H1 (cell line): ENCODE results near the gene OR56A1. TPM values are rescaled to one million over a fixed set of nuclear protein-coding genes. Genes with fewer than 3 reads are reported as not detected.

Experiments
- CTCF ChIA-PET: fragments of 300-600 bp; sonication (Branson Sonifier 250); formaldehyde crosslinking; loops from one replicate; lab custom pipeline; 2021; ENCODE audit not compliant: partially characterized antibody; lab: Charles Lee
- POLR2A ChIA-PET: fragments of 300-600 bp; sonication (Branson Sonifier 250); formaldehyde crosslinking; loops from one replicate; lab custom pipeline; 2021; ENCODE audit warnings: inconsistent platforms; ENCODE audit not compliant: partially characterized antibody; lab: Charles Lee
- DNase-seq, 2 experiments: peaks; one replicate each; pipeline versions ENCODE4 v3.0.0 to v3.0.0-alpha.2; 2010 to 2022; ENCODE audit warnings: low spot score in 2 of 2, low read depth in 1 of 2, mixed read lengths in 1 of 2
- FAIRE-seq: peaks from 2 replicates; lab custom pipeline; 2011; peaks lifted over from hg19 to GRCh38; lab: Jason Lieb, UNC
- H2AFZ ChIP-seq: 2 replicates; pipeline ENCODE4 v1.8.1; 2012; ENCODE audit warnings: low read length, inconsistent platforms
- H2AK5ac ChIP-seq: 2 replicates; pipeline ENCODE4 v1.6.1; 2013; ENCODE audit warnings: low read depth, low read length
- H2BK120ac ChIP-seq: replicated peaks from 2 replicates; pipeline ENCODE3; 2013; ENCODE audit warnings: low read depth, low read length, inconsistent platforms
- H2BK12ac ChIP-seq: 2 replicates; pipeline ENCODE4 v1.6.1; 2013; ENCODE audit warnings: low read depth, low read length
- H2BK15ac ChIP-seq: 2 replicates; pipeline ENCODE4 v1.6.1; 2013; ENCODE audit warnings: low read length
- H2BK20ac ChIP-seq: 2 replicates; pipeline ENCODE4 v1.6.1; 2013; ENCODE audit warnings: low read length
- H2BK5ac ChIP-seq: 2 replicates; pipeline ENCODE4 v1.6.1; 2013; ENCODE audit warnings: low read depth, low read length
- H3K14ac ChIP-seq: 2 replicates; pipeline ENCODE4 v1.6.1; 2013; ENCODE audit warnings: inconsistent platforms; ENCODE audit not compliant: insufficient read length
- H3K18ac ChIP-seq: 2 replicates; pipeline ENCODE4 v1.6.1; 2013; ENCODE audit warnings: low read length; ENCODE audit errors: extremely low read depth
- H3K23ac ChIP-seq: 2 replicates; pipeline ENCODE4 v1.6.1; 2013; ENCODE audit warnings: inconsistent platforms; ENCODE audit not compliant: insufficient read length
- H3K23me2 ChIP-seq: 2 replicates; pipeline ENCODE4 v1.6.1; 2013; ENCODE audit warnings: low read depth, low read length
- H3K27ac ChIP-seq: 2 replicates; pipeline ENCODE4 v1.6.1; 2011; ENCODE audit warnings: low read depth, low read length, inconsistent platforms
- H3K27me3 ChIP-seq, 4 experiments: replicated peaks in 1 of 4; 1 replicate in 1 of 4; 2 replicates in 3 of 4; pipeline versions ENCODE4 v1.6.1 to v1.8.1; 2011 to 2013; ENCODE audit warnings: low read length in 3 of 4, mild to moderate bottlenecking in 3 of 4, inconsistent platforms in 2 of 4, mixed read lengths in 2 of 4, moderate library complexity in 1 of 4; ENCODE audit not compliant: control insufficient read depth in 3 of 4, insufficient read depth in 3 of 4; ENCODE audit errors: extremely low read depth in 1 of 4
- H3K36me3 ChIP-seq, 4 experiments: 2 replicates each; pipeline versions ENCODE4 v1.6.1 to v1.8.1; 2011 to 2013; ENCODE audit warnings: mild to moderate bottlenecking in 4 of 4, low read length in 3 of 4, moderate library complexity in 2 of 4, control low read depth in 1 of 4, inconsistent platforms in 1 of 4; ENCODE audit not compliant: insufficient read depth in 4 of 4, control insufficient read depth in 2 of 4
- H3K4ac ChIP-seq: replicated peaks from 2 replicates; pipeline ENCODE3; 2013; ENCODE audit warnings: low read length, low read depth, mixed read lengths, inconsistent platforms; ENCODE audit not compliant: insufficient read length
- H3K4me1 ChIP-seq, 4 experiments: replicated peaks in 1 of 4; 1 replicate in 1 of 4; 2 replicates in 3 of 4; pipeline versions ENCODE4 v1.6.1 to v1.8.1; 2011 to 2013; ENCODE audit warnings: low read length in 3 of 4, inconsistent platforms in 2 of 4, mixed read lengths in 1 of 4; ENCODE audit not compliant: insufficient read depth in 4 of 4, control insufficient read depth in 3 of 4
- H3K4me2 ChIP-seq, 2 experiments: 2 replicates each; pipeline versions ENCODE4 v1.6.1 to v1.8.1; 2011 to 2013; ENCODE audit warnings: low read depth in 2 of 2, low read length in 2 of 2, control low read depth in 1 of 2, inconsistent platforms in 1 of 2, mild to moderate bottlenecking in 1 of 2; ENCODE audit not compliant: insufficient read depth in 1 of 2
- H3K4me3 ChIP-seq, 4 experiments: fragments of 200-600, 300-600 bp in 1 of 4; sonication (generic), shearing (Covaris generic), sonication (Bioruptor Twin) in 1 of 4; 2 replicates each; pipeline versions ENCODE4 v1.5.1 to v1.8.1; 2011 to 2016; ENCODE audit warnings: low read length in 4 of 4, low read depth in 3 of 4, control low read depth in 2 of 4, inconsistent platforms in 2 of 4, mild to moderate bottlenecking in 2 of 4, mixed read lengths in 1 of 4, moderate library complexity in 1 of 4; ENCODE audit not compliant: insufficient read depth in 2 of 4; ENCODE audit errors: extremely low read depth in 1 of 4
- H3K56ac ChIP-seq: replicated peaks from 2 replicates; pipeline ENCODE3; 2013; ENCODE audit warnings: low read depth, mild to moderate bottlenecking, mixed read lengths, low read length, inconsistent platforms; ENCODE audit not compliant: insufficient read length
- H3K79me1 ChIP-seq: 2 replicates; pipeline ENCODE4 v1.6.1; 2013; ENCODE audit warnings: low read depth, low read length, control low read depth
- H3K79me2 ChIP-seq, 2 experiments: 2 replicates each; pipeline versions ENCODE4 v1.6.1 to v1.8.1; 2012 to 2013; ENCODE audit warnings: low read length in 2 of 2, mild to moderate bottlenecking in 2 of 2, inconsistent platforms in 1 of 2; ENCODE audit not compliant: insufficient read depth in 2 of 2, control insufficient read depth in 1 of 2
- H3K9ac ChIP-seq, 4 experiments: replicated peaks in 1 of 4; 1 replicate in 1 of 4; 2 replicates in 3 of 4; pipeline versions ENCODE4 v1.6.1 to v1.8.1; 2011 to 2013; ENCODE audit warnings: low read depth in 3 of 4, low read length in 3 of 4, control low read depth in 2 of 4, mild to moderate bottlenecking in 2 of 4, moderate library complexity in 2 of 4, inconsistent platforms in 1 of 4; ENCODE audit errors: extremely low read depth in 1 of 4
- H3K9me3 ChIP-seq, 2 experiments: 2 replicates each; pipeline versions ENCODE4 v1.6.1 to v1.8.1; 2012 to 2013; ENCODE audit warnings: mild to moderate bottlenecking in 2 of 2, moderate library complexity in 2 of 2, control low read depth in 1 of 2, inconsistent platforms in 1 of 2, low read depth in 1 of 2, low read length in 1 of 2, mixed read lengths in 1 of 2; ENCODE audit not compliant: insufficient read depth in 2 of 2
- H4K20me1 ChIP-seq, 2 experiments: replicated peaks in 1 of 2; 2 replicates each; pipeline versions ENCODE3 to v1.8.1; 2011 to 2013; ENCODE audit warnings: inconsistent platforms in 2 of 2, low read length in 2 of 2, mild to moderate bottlenecking in 1 of 2; ENCODE audit not compliant: insufficient read depth in 2 of 2, control insufficient read depth in 1 of 2
- H4K5ac ChIP-seq: 2 replicates; pipeline ENCODE4 v1.6.1; 2013; ENCODE audit warnings: low read length, low read depth, mixed read lengths, inconsistent platforms; ENCODE audit not compliant: insufficient read length
- H4K8ac ChIP-seq: 2 replicates; pipeline ENCODE4 v1.8.0; 2013; ENCODE audit warnings: mild to moderate bottlenecking, moderate library complexity, low read length, inconsistent platforms; ENCODE audit not compliant: insufficient read depth; ENCODE audit errors: extremely low read depth
- H4K91ac ChIP-seq: replicated peaks from 2 replicates; pipeline ENCODE3; 2013; ENCODE audit warnings: low read length, mixed read lengths, inconsistent platforms; ENCODE audit not compliant: insufficient read length
- BACH1 ChIP-seq: IDR thresholded peaks from 2 replicates; pipeline ENCODE4 v1.6.1; 2012; ENCODE audit warnings: low read length, improper control_type of control experiment
- GABPA ChIP-seq: IDR thresholded peaks from 2 replicates; pipeline ENCODE4 v1.6.1; 2011; ENCODE audit warnings: mild to moderate bottlenecking, low read length, moderate library complexity, borderline replicate concordance; ENCODE audit not compliant: insufficient read depth
- KDM1A ChIP-seq: fragments of 200-600, 300-600 bp; sonication (generic); IDR thresholded peaks from 2 replicates; pipeline ENCODE4 v1.7.1; 2016; ENCODE audit warnings: mild to moderate bottlenecking, low read length, borderline replicate concordance
- SRF ChIP-seq: IDR thresholded peaks from 2 replicates; pipeline ENCODE4 v1.6.1; 2011; ENCODE audit warnings: mild to moderate bottlenecking, low read depth, low read length, moderate library complexity
- ZNF274 ChIP-seq: IDR thresholded peaks from 2 replicates; pipeline ENCODE4 v1.7.0; 2012; ENCODE audit warnings: low read length, borderline replicate concordance; ENCODE audit errors: extremely low read depth
- WGBS, 2 experiments: shearing (Covaris generic) in 1 of 2; methylation state at CpG; one replicate each; pipeline versions ENCODE4 v1.1.6 to v1.1.7; 2013 to 2015; ENCODE audit warnings: low lambda C conversion rate in 2 of 2, mixed read lengths in 2 of 2, inconsistent platforms in 1 of 2, low coverage in 1 of 2, missing lambda C conversion rate in 1 of 2; ENCODE audit not compliant: insufficient replicate concordance in 2 of 2, insufficient coverage in 1 of 2, insufficient read length in 1 of 2; ENCODE audit errors: extremely low coverage in 1 of 2, missing lambda C conversion rate in 1 of 2; 5-methylcytosine and 5-hydroxymethylcytosine counted together
- polyA plus RNA-seq, 7 experiments: library from polyadenylated mRNA; depleted of rRNA in 3 of 7; stranded (reverse) in 5 of 7; unstranded in 2 of 7; fragments of >200 nt in 5 of 7; fragments of 200-250 nt in 2 of 7; gene quantifications; 1 replicate in 5 of 7; 2 replicates in 1 of 7; 4 replicates in 1 of 7; pipeline versions ENCODE4 v1.2.1 to v1.2.3, GENCODE V29; 2011 to 2013; ENCODE audit warnings: missing spikeins in 2 of 7, mixed read lengths in 2 of 7
- total RNA-seq: library from RNA; stranded (reverse); fragmentation: NEBNext Ultra II Directional; extraction: Animal tissue kit (Norgen Biotek cat#: 25700); gene quantifications from 2 replicates; pipeline ENCODE4 v1.2.1, GENCODE V29; 2021

The OR56A1 gene
- total and polyA plus RNA-seq, 2 of the 8 experiments (the other 6 are each of a cell fraction or from before 2014, with no cell fraction given) = 0.02 to 0.09 TPM

GRCh38 chr11:6025056-6025455 lies 5.5 kb downstream of the OR56A1 start:
- Histone ChIP-seq H4K5ac (no peak overlapping the region), H2BK5ac (no peak overlapping the region), H2AFZ (no peak overlapping the region), H2BK120ac (no peak overlapping the region), H2AK5ac (no peak overlapping the region), H3K9ac (no peak overlapping the region), H3K27ac (no peak overlapping the region), H3K9me3 (no peaks in the 10 kb centered on the region), H3K4me3 (no peak overlapping the region), H3K4me2 (no peak overlapping the region), H3K79me1 (no peaks in the 10 kb centered on the region), H3K14ac (no peak overlapping the region), H3K27me3 (no peaks in the 10 kb centered on the region), H3K23ac (no peak overlapping the region), H3K4ac (no peak overlapping the region), H2BK12ac (no peak overlapping the region), H4K91ac (no peak overlapping the region), H3K79me2 (no peaks in the 10 kb centered on the region), H2BK15ac (no peak overlapping the region), H3K56ac (no peak overlapping the region), H3K23me2 (no peaks in the 10 kb centered on the region), H4K8ac (no peak overlapping the region), H4K20me1 (no peaks in the 10 kb centered on the region), H3K36me3 (no peaks in the 10 kb centered on the region), H2BK20ac (no peak overlapping the region), H3K18ac (no peak overlapping the region)
- no peak for FAIRE-seq
- 82% methylated on average over 2 of the region's 2 CpGs; no CpG with 5 or more reads in 1 of the 2 experiments for WGBS, 2 experiments
- CTCF ChIA-PET = interaction anchor here (0.7 to 3.4 kb wide), 6 partner anchors 75 to 329 kb away, joined by 3 to 26 read pairs (median 10); partner anchors contain the start of gene CCKBR
- DNase-seq = no peak
- POLR2A ChIA-PET = interaction anchor here (0.6 kb wide), 1 partner anchor 271 kb away, joined by 3 read pairs; no protein-coding TSS in a partner anchor
- TF ChIP-seq BACH1 = no peak
- TF ChIP-seq GABPA = no peak
- no peak for TF ChIP-seq SRF
- no peak for TF ChIP-seq ZNF274
- no peak for TF ChIP-seq KDM1A
- TF ChIP-seq, all 59 proteins: peak for 0
- H3K4me1 ChIP-seq = no peaks in the 10 kb centered on the region
